MCF 10A (cell line): ENCODE measurements around the gene TRIM39. TPM values are rescaled to one million over a fixed set of nuclear protein-coding genes. Genes with fewer than 3 reads are reported as not detected.

Experiments
- BruUV-seq: library from RNA; stranded (reverse); fragments of 400-500 nt; replicated peaks from 2 replicates; lab custom pipeline; 2021; lab: Mats Ljungman, UMichigan
- CTCF ChIA-PET: fragments of 300-600 bp; sonication (Branson Sonifier 250); formaldehyde crosslinking; extraction: SDS; loops from one replicate; lab custom pipeline; 2021; ENCODE audit warnings: antibody characterized with exemption, inconsistent platforms; lab: Yijun Ruan, JAX
- POLR2A ChIA-PET: fragments of 300-600, 350-650 bp; sonication (Branson Sonifier 250); formaldehyde crosslinking; extraction: SDS; loops from one replicate; lab custom pipeline; 2020; ENCODE audit warnings: antibody characterized with exemption, inconsistent platforms; lab: Yijun Ruan, JAX
- DNase-seq: peaks from one replicate; pipeline ENCODE4 v3.0.0-alpha.2; 2018; ENCODE audit not compliant: unreplicated experiment
- H3K27ac Mint-ChIP-seq: one replicate; pipeline ENCODE4 v1.8.0; 2022; ENCODE audit warnings: mild to moderate bottlenecking, low read depth, mixed read lengths; ENCODE audit not compliant: unreplicated experiment
- H3K27me3 Mint-ChIP-seq: one replicate; pipeline ENCODE4 v1.8.0; 2022; ENCODE audit warnings: mixed read lengths; ENCODE audit not compliant: insufficient read depth, unreplicated experiment
- H3K36me3 Mint-ChIP-seq: one replicate; pipeline ENCODE4 v1.8.0; 2022; ENCODE audit warnings: mild to moderate bottlenecking, moderate library complexity, mixed read lengths; ENCODE audit not compliant: insufficient read depth, unreplicated experiment
- H3K4me1 Mint-ChIP-seq: one replicate; pipeline ENCODE4 v1.8.0; 2022; ENCODE audit warnings: mixed read lengths; ENCODE audit not compliant: insufficient read depth, unreplicated experiment
- H3K4me3 Mint-ChIP-seq: one replicate; pipeline ENCODE4 v1.8.0; 2022; ENCODE audit warnings: mild to moderate bottlenecking, moderate library complexity, mixed read lengths; ENCODE audit not compliant: unreplicated experiment
- H3K9me3 Mint-ChIP-seq: one replicate; pipeline ENCODE4 v1.8.0; 2022; ENCODE audit warnings: mixed read lengths; ENCODE audit not compliant: unreplicated experiment
- intact Hi-C: fragments of 100-400 bp; cut with micrococcal nuclease; formaldehyde crosslinking; loops from 2 replicates; pipeline ENCODE4 v1.14.1; 2022
- total RNA-seq: library from RNA; stranded (reverse); gene quantifications from 2 replicates; pipeline ENCODE4 v1.2.3, GENCODE V29; 2022
- TF ChIP-seq, protein P1 (sequence below): fragments of 200-600 bp; IDR thresholded peaks from one replicate; pipeline ENCODE4 v1.8.0; 2022; ENCODE audit warnings: antibody characterized with exemption, mild to moderate bottlenecking; ENCODE audit not compliant: unreplicated experiment

TRIM39 gene
- total RNA-seq, 1 experiment from 2014 or later = 18.6 TPM

DNA sequence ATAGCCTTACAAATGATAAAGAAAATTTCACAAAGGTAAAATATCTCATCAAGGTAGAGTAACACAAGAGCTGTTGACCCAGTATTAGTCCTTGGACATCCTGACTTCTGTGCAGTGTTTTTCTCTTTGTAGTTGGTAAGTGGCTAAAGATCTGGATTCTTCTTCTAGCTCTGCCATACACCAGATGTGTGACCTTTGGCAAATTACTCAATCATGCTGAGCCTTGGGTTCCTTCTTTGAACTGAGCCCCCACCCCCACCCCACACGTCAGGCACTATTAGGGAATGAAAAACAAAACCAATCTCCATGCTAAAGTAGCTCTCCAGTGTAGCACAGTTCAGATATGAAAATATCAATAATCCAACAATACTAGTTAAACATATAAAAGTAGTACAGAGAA is 15.1 kb upstream of the TRIM39 start:
- no peak for DNase-seq
- CTCF ChIA-PET = interaction anchor here (0.6 kb wide), 1 partner anchor 11 kb away, joined by 3 read pairs; no protein-coding TSS in a partner anchor
- POLR2A ChIA-PET = interaction anchor here (1.2 to 1.6 kb wide), 2 partner anchors 10 to 14 kb away, joined by 3 read pairs; no protein-coding TSS in a partner anchor
- TF ChIP-seq, protein P1, sequence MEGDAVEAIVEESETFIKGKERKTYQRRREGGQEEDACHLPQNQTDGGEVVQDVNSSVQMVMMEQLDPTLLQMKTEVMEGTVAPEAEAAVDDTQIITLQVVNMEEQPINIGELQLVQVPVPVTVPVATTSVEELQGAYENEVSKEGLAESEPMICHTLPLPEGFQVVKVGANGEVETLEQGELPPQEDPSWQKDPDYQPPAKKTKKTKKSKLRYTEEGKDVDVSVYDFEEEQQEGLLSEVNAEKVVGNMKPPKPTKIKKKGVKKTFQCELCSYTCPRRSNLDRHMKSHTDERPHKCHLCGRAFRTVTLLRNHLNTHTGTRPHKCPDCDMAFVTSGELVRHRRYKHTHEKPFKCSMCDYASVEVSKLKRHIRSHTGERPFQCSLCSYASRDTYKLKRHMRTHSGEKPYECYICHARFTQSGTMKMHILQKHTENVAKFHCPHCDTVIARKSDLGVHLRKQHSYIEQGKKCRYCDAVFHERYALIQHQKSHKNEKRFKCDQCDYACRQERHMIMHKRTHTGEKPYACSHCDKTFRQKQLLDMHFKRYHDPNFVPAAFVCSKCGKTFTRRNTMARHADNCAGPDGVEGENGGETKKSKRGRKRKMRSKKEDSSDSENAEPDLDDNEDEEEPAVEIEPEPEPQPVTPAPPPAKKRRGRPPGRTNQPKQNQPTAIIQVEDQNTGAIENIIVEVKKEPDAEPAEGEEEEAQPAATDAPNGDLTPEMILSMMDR = no peak
- Mint-ChIP-seq H3K9me3 (peaks cover 7% of the 10 kb centered on the region), H3K4me1 (peaks cover 6% of the 10 kb centered on the region), H3K27ac (no peak overlapping the region), H3K4me3 (no peak overlapping the region), H3K27me3 (no peaks in the 10 kb centered on the region), H3K36me3 (peaks cover 64% of the 10 kb centered on the region)
- intact Hi-C loops = no loop called here
- BruUV-seq = no TSS peak

DNA sequence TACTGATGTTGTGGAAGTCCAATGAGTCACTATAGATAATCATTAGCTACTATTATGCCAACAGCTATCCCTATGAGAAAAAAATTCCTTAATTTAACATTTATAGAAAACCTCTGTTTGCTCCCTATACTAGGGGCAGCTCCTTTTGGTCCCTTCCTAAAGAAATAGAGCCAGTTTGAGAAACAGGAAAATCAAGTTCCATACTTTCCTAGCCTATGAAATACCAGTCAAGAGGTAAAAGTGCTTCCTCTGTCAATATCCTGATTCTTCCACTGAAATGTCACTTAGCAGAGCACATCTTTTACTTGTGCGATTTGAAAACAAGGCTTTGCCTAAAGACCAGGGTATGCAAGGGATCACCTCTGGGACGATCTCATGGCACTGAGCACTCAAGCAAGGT is 14.5 kb upstream of the TRIM39 start:
- H3K4me3 Mint-ChIP-seq = no peak overlapping the region
- H3K27me3 Mint-ChIP-seq = no peaks in the 10 kb centered on the region
- peaks cover 8% of the 10 kb centered on the region for H3K4me1 Mint-ChIP-seq
- TF ChIP-seq, protein P1 = no peak
- peaks cover 65% of the 10 kb centered on the region for H3K36me3 Mint-ChIP-seq
- no peak overlapping the region for H3K27ac Mint-ChIP-seq
- no peak for DNase-seq
- peaks cover 7% of the 10 kb centered on the region for H3K9me3 Mint-ChIP-seq
- BruUV-seq = no TSS peak
- ChIA-PET CTCF (interaction anchor here (0.6 kb wide), 1 partner anchor 10 kb away, joined by 3 read pairs; no protein-coding TSS in a partner anchor), POLR2A (interaction anchor here (1.2 to 1.6 kb wide), 2 partner anchors 10 to 14 kb away, joined by 3 read pairs; no protein-coding TSS in a partner anchor)
- intact Hi-C loops = no loop called here

DNA sequence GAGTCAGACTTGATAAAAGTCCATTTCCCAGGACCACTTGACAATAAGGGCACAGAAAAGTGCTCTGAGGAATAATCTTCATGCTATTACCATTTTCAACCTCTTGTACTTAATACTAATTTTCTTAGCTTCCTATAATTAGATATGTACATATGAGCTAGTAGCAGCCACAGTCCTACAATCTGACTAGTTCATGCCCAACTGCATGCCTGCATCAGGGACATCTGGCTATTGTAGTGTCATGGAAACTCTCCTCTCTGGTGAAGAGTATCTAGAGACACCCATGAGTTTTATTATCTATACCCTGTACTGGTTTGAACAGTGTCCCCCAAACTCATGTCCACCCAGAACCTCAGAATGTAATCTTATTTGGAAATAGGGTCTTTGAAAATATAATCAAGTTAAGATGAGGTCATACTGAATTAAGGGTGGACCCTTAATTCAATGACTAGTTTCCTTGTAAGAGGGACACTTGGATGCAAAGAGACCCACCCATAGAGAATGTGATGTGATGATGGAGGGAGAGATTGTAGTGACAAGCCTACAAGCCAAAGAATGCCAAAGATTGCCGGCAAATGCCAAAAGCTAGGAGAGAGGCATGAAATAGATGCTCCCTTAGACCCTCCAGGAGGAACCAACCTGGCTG is 13.9 kb upstream of the TRIM39 start:
- ChIA-PET POLR2A (interaction anchor here (1.2 to 1.7 kb wide), 3 partner anchors 11 to 21 kb away, joined by 3 to 4 read pairs (median 4); partner anchors contain the start of gene TRIM39), CTCF (interaction anchor here (2.2 kb wide), 1 partner anchor 93 kb away, joined by 7 read pairs; no protein-coding TSS in a partner anchor)
- intact Hi-C loops = no loop called here
- peaks cover 7% of the 10 kb centered on the region for H3K9me3 Mint-ChIP-seq
- no peak overlapping the region for H3K27ac Mint-ChIP-seq
- no TSS peak for BruUV-seq
- TF ChIP-seq, protein P1 = no peak
- H3K4me1 Mint-ChIP-seq = peaks cover 13% of the 10 kb centered on the region
- H3K4me3 Mint-ChIP-seq = no peak overlapping the region
- H3K27me3 Mint-ChIP-seq = no peaks in the 10 kb centered on the region
- peaks cover 63% of the 10 kb centered on the region for H3K36me3 Mint-ChIP-seq
- no peak for DNase-seq

DNA sequence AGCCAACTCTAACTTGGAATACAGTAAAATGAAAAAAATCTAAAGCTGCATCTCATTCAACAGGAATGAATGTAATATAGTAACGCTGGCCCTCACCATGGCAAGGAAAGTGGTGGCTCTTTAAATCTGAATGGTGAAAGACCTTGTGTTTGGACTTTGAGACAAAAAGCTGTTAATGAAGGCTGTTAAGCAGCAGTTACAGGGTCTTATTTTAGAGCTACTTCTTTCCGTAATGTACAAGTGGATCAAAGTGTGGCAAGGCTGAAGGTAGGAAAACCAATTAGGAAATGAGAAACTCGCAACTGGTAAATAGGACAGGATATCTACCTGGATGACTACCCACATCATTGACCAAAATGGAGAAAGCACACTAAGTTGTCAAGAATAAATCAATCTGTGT is 11.6 kb upstream of the TRIM39 start:
- Mint-ChIP-seq H3K36me3 (peaks cover 50% of the 10 kb centered on the region), H3K27ac (no peak overlapping the region), H3K9me3 (no peaks in the 10 kb centered on the region), H3K4me3 (no peak overlapping the region), H3K27me3 (no peaks in the 10 kb centered on the region), H3K4me1 (peaks cover 21% of the 10 kb centered on the region)
- intact Hi-C loops = no loop called here
- no peak for DNase-seq
- POLR2A ChIA-PET = interaction anchor here (0.6 to 1.2 kb wide), 3 partner anchors 10 to 108 kb away, joined by 3 to 4 read pairs (median 3); partner anchors contain the start of gene TRIM26
- BruUV-seq = no TSS peak
- CTCF ChIA-PET = interaction anchor here (0.8 to 2.2 kb wide), 2 partner anchors 12 to 96 kb away, joined by 3 to 7 read pairs; no protein-coding TSS in a partner anchor
- TF ChIP-seq, protein P1 = no peak
